D341Med (cell line): ENCODE data around the gene MAST3.
A peak's percentile ranks its signal among the peaks of the same experiment; 100 is the strongest.
"Not testable (repeated sequence)": the region's sequence is repeated elsewhere in the genome, so short reads cannot be mapped to it uniquely, and the experiment has no call there.

Source experiments
- DNase-seq: peaks from one replicate; pipeline ENCODE4 v3.0.0; 2012; ENCODE audit warnings: low spot score

Gene MAST3

DNA sequence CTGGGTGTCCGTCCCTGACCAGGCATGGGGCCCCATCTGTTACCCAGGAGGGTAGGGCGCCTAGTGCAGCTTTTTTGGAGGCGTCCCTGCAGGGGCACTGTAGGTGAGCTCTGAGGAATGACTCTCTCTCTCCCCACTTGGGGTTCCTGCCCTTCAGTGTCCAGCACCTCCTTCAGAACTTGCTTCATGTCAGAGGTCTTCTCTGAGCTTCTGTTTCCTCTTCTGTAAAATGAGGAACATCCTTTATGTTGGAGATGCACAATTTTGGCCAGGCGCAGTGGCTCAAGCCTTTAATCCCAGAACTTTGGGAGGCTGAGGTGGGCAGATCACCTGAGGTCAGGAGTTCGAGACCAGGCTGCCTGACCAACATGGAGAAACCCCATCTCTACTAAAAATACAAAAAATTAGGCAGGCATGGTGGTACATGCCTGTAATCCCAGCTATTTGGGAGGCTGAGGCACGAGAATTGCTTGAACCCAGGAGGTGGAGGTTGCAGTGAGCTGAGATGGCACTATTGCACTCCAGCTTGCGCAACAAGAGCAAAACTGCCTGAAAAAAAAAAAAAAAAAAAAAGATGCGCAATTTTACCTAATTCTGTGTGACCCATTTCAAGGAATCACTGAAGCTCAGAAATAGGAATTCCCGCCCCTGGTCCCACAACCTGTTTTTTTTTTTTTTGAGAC lies 40.2 kb downstream of the MAST3 start:
- no peak for DNase-seq

DNA sequence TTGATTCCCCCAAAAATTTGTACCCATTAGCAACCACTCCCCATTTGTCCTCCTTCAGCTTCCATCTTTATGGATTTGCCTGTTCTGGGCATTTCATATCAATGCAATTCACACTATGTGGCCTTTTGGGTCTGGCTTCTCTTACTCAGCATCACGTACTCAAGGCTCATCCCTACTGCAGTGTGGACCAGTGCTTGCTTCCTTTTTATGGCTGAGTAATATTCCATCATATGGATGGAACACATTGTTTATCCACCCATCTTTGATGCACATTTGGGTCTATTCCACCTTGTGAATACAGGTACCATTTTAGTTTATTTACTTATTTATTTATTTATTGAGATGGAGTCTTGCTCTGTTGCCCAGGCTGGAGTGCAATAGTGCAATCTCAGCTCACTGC lies 42.9 kb downstream of the MAST3 start:
- DNase-seq, result no peak

DNA sequence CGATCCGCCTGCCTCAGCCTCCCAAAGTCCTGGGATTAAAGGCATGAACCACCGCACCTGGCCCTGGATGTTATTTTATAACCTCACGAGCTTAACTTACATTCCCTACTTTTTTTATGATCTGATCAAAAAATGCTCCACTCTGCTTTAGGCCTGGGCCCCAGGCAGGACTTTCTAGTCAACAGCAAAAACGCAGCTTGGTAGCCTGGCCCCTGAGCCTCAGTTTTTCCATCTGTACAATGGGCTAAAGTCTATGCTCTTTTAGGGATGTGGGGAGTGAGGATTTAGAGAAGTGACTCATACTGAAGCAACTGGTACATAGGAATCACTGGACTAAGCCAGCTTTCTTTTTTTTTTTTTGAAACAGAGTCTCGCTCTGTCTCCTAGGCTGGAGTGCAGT lies 43.5 kb downstream of the MAST3 start:
- DNase-seq, result no peak

DNA sequence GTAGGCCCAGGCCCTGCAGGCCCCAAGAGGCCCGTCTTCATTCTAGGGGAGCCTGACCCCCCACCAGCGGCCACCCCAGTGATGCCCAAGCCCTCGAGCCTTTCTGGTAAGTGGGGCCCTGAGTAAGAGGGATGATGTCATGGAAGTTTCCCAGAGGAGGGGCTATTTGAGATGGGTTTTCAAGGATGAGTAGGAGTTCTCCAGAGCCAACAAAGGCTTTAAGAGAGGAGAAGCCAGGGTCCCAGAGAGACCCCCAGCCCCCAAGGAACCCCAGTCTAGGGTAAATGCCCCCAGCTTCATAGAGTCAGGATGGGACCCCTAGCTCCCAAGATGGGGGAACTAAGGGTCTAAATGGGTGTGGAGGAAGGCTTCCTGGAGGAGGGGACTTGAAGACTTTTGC lies 46.3 kb downstream of the MAST3 start:
- no peak for DNase-seq

DNA sequence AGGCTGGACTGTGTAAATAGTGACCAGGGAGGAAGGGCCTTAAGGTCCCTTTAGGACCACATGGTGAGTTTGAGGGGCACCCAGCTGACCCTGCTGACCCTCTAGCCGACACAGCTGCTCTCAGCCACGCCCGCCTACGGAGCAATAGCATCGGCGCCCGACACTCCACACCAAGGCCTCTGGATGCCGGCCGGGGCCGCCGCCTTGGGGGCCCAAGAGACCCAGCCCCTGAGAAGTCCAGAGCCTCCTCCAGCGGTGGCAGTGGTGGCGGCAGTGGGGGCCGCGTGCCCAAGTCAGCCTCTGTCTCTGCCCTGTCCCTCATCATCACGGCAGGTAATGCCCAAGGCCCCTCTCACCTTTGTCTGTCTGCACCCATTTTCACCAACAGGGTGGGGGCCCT lies 46.8 kb downstream of the MAST3 start:
- no peak for DNase-seq

DNA sequence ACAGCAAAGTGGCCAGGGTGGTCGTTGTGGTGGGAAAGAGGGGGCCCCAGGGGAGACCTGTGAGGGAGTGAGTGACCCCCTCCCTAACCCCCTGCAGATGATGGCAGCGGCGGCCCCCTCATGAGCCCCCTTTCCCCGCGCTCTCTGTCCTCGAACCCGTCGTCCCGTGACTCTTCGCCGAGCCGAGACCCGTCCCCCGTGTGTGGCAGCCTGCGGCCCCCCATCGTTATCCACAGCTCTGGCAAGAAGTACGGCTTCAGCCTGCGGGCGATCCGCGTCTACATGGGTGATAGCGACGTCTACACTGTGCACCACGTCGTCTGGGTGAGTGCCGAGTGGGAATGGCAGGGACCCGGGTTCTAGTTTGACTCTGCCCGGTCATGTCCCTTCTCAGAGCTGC lies 47.3 kb downstream of the MAST3 start:
- no peak for DNase-seq

DNA sequence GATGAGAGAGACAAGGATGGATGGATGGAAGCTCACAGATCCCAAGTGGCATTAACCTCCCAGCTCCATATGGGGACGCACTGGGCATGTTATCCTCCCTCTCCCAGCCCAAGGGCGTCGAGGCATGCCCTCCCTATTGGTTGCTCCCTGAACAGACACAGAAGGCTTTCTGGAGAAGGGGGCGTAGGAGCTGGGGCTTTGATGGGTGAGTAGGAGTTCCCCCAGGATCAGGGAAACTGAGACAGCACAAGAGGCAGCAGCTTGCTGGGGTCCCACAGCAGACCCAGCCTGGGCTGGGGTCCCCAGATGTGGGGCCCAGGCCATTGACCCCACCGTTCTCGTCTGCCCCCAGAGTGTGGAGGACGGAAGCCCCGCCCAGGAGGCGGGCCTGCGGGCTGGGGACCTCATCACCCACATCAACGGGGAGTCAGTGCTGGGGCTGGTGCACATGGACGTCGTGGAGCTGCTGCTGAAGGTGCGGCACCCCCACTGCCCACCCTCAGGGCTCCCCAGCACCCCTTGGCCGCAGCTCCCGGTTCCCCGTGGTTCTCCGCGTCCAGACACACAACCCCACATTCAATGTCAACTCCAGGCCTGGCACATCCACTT lies 47.9 kb downstream of the MAST3 start:
- DNase-seq, result no peak

DNA sequence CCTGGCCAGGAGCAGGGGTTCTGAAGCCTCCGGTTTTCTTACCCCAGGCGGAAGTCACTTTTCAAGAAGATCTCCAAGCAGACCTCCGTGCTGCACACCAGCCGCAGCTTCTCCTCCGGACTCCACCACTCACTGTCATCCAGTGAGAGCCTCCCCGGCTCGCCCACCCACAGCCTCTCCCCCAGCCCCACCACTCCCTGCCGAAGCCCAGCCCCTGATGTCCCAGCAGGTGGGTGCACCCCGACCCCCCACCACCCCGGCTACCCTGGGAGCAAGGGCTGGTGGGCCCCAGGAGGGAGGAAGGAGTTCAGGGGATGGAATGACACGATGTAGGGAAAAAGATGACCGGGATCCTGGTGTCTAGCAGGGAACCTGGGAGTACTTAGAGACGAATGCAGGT lies 49.8 kb downstream of the MAST3 start:
- no peak for DNase-seq

DNA sequence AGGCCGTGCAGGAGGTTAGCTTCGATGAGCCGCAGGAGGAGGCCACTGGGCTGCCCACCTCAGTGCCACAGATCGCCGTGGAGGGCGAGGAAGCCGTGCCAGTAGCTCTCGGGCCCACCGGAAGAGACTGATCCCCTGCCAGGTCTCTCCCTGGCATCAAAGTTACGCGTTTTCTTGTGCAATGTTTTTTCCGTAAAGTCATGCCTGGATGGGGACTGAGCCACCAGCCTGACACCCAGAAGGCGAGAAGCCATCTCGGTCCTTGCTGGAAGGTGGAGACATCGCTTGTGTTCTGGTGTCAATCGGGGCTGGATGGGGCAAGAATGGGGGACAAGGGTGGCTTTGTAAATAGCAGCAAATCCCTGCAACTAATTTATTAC lies 52.0 kb downstream of the MAST3 start:
- no peak for DNase-seq

DNA sequence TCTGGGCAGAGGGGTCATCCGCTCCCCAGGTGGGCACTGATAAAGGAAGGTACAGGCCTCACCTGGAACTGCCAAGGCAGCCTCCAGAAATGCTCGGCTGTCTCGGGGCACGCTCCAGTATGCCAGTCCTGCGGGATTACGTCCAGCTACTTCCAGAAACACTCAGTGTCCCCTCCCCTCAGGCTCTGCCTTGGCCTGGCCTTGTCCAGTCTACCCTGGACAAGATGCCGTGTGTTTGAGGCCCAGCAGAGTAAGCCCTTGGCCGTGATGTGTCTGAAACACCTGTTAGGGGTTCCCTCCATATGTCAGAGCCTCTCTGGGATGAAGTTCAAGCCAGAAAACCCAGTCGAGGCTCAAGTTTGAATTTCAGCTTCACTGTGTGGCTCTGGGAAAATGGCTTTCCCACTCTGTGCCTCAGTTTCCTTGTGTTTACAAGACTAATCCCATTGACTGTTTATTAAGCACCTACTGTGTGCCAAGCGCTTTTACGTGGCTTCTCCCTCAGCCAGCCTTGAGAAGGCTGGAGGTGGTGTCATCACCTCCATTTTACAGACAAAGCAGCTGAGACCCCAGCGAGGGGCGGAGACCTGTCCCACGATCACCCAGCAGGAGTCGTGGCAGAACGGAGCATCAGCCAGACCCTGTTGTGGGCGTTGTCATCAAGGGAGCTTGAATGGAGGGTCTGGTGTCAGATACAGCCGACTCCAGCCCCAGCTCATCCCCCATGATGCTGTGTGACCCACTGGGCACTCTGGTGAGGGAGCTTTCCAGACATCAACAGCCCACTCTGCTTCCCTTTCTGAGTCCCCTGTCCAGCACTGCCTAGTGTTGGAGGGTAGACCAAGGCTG lies 53.4 kb downstream of the MAST3 start:
- DNase-seq, result no peak

DNA sequence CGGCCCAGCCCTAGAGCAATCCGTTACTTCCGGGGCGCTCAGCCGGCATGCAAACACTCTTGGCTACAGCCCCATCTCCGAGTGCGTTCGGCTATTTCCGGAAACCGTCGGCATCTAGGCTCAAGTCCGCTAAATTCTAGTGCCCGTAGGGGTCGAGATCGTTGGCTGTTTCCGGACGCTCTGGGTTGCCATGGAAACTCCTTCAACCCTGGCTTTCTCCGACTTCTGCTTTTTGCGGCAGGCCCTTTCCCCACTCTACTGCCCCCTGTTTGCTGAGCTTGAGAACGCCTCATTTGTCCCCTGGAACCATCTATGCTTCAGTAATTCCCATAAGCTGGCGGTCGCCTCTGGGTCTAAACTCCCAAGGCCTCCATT lies 54.9 kb downstream of the MAST3 start:
- DNase-seq, result peak; percentile 93

DNA sequence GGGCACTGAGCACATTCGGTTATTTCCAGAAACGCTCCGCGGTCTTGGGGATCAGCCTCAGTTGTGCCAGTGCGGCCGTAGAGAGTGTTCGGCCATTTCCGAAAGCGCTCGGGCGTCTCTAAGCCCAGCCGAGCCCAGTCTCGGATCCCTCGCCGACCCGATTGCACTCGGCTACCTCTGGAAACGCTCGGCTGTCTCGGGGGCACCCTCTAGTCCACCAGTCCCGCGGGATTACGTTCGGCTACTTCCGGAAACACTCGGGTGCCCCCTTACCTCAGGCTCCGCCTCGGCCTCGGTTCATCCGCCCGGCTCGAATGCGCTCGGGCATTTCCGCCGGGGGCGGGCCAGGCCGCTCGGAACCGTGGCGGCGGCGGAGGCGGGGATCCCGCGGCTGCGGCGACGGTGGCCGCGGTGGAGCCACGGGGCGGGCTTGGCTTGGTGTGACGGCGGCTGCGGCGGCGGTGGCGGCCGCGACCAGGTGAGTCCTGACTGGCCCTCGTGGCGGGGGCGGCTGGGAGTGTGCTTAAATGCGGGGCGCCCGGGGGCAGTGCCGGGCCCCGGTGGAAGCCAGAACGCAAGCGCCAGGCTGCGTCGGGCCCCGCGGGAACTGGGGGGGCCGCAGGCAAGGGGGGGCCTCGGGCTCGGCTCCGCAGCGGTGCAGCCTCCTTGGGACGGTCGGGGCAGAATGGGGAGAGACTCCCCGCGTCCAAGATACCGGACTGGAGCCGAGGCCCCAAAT lies 55.4 kb downstream of the MAST3 start, which contains the start of gene PIK3R2:
TSS of gene PIK3R2 (plus strand) at position 347 of the 739 bp plus-strand sequence. CDS start 2,717 bp downstream, outside the sequence.
- peak; percentile 98 for DNase-seq

DNA sequence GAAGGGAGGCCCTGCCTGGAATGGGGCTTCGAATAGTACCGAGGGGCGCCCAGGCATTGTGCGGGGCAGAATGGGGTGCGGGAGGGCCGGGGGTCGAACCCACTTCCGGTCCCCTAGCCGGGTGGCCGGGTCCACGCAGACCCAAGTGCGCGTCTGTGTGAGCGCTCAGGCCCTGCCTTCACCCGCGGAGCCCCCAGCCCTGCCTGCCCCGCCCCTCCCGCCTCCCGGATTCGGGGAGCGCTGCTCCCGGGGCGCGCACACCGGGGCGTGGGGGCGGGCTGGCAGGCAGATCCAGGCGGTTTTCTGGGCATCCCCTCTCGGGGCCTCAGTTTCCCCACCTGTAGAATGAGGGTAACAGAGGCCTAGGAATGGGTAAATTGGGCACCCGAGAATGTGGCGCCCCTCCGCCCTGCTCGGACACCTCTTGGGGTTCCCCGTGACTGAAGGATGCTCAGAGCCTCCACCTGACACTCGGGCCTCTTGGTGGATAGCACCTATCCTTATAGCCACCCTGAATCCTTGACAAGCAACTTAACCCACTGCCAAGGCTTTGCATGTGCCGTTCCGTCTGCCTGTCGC lies 56.1 kb downstream of the MAST3 start:
- DNase-seq, result peak; percentile 57

DNA sequence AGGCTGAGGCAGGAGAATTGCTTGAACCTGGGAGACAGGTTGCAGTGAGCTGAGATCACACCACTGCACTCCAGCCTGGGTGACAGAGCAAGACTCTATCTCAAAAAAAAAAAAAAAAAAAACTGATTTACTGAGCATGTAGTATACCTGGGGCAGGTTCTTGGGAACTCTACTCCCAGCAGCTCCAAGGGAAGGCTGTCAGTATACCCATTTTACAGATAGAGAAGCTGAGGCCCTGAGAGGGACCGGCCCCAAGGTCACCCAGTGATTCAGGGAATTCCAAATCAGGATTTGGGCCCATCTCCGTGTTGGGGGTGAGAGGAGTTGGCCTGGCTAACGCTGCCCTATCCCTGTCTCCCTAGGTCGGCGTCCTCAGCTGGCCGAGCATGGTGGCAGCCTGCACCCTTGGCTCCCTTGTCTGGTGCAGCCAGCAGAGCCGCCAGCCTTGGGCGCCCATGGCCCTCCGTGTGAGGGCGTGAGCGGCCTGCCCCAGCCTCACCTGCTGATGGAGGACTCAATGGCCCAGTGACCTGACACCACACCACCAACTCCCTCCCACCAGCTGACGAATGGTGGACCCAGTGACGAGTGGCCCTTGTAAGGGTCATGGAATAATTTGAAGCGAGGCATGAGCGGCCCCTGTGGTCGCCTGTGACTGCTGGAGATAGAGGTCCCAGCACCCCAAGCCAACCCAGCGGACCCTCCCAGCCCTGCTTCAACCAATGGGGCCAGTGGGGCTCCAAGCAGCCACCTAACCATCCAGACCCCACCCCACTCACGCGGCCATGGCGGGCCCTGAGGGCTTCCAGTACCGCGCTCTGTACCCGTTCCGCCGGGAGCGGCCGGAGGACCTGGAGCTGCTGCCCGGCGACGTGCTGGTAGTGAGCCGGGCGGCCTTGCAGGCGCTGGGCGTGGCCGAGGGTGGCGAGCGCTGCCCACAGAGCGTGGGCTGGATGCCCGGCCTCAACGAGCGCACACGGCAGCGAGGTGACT lies 57.8 kb downstream of the MAST3 start:
- no peak for DNase-seq

DNA sequence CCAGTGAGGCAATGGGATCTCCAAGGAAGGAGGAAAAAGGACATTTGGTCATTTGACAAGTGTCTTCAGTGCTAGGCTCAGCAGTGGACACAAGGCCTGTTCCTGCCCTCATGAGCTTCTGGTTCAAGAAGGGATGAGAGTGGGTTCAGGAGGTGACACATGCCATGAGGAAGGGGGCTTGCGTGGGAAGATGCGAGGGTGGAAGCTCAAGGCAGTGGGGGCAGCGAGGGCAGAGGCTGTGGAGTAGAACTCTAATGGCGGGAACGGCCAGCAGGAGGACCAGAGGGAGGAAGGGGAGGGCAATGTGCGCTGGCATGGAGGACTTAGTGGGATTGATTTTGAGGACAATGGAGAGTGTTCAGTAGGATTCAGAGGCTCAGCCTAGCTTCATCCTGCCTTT lies 58.7 kb downstream of the MAST3 start:
- no peak for DNase-seq

DNA sequence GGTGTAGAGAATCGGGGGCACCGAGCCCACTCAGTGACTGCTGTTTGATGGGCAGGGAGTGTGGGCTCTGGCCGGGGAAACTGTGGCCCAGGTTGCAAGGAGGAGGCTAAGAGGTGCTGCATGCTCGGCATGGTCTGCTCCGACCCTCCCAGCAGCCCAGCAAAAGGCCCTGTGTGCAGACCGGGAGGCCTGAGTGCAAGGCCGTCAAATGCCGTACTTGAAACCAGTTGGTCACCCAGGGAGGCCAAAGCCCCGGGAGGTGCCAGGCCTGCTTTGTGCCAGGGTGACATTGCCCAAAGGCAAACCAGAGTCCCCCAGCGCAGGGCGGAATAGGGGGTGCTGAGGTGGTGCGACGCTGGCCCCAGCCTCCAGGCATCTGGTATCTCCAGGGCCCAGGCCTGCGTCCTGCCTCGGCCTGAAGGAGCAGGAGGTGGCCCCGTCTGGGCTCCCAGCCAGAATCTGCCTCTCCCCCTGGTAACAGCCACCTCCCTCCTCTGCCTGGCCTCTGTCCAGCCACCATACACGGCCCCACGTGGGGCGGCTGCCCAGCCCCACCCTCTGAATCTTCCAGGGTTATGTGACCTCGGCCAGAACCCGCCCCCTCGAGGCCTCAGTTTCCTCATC lies 59.4 kb downstream of the MAST3 start:
- peak; percentile 79 for DNase-seq

DNA sequence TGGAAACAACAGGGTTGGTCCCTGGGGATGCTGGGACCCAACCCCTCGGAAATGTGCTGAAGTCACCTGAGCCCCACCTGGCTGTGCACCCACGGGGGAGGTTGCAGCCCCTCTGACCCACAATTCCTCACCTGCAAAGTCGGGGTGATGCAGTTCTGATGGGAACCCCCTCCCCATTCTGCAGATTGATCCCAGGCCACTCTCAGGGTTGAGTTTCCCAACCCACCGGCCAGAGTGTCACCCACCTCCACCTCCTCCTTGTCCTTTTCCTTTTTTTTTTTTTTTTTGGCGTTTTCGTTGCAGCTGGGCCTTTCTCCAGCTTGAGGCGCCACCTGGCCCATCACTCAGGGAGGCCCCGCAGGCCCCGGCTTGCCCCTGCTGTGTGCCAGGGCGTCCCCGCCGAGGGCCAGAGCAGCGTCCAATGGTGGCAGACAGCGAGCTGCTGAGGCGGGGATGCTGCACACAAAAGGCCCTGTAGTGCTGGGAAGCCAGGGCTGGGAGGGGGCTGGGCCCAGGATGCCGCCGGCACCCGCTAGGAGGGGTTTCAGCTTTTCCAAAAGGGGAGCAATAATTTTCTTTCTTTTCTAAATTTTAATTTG lies 60.0 kb downstream of the MAST3 start:
- peak; percentile 64 for DNase-seq

DNA sequence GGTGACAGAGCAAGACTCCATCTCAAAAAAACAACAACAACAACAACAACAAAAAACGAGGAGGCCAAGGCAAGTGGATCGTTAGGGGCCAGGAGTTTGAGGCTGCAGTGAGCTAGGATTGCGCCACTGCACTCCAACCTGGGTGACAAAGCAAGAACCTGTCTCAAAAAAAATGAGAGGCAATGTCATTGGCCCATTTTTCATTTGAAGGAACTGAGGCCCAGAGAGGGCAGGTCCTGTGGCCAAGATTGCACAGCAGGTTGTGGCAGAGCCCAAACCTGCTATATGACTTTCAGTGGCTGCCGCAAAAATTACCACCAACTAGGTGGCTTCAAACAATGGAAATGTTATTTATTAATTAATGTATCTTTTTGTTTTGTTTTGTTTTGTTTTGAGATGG lies 60.9 kb downstream of the MAST3 start:
- DNase-seq, result no peak

DNA sequence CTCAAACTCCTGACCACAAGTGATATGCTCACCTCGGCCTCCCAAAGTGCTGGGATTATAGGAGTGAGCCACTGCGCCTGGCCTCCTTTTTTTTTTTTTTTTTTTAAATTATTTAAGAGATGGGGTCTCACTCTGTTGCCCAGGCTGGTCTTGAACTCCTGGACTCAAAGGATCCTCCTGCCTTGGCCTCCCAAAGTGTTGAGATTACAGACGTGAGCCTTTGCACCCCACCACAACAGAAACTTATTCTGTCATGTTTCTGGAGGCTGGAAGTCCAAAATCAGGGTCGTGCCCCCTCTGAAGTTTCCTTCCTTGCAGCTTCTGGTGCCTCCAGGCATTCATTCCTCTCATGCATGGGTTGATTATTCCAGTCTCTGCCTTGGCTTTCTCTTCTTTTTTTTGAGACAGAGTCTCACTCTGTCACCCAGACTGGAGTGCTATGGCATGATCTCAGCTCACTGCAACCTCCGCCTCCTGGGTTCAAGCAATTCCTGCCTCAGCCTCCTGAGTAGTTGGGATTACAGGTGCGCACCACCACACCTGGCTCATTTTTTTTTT lies 61.6 kb downstream of the MAST3 start:
- DNase-seq, result not testable (repeated sequence)

DNA sequence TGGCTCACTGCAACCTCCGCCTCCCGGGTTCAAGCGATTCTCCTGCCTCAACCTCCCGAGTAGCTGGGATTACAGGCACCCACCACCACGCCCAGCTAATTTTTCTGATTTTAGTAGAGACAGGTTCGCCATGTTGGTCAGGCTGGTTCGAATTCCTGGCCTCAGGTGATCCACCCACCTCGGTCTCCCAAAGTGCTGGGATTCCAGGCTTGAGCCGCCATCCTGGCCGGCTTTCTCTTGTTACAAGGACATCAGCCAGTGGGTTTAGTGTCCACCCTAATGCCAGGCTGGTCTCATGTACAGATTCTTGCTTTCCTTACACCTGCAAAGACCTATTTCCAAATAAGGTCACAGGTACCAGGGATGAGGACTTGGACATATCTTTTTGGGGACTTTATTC lies 62.2 kb downstream of the MAST3 start:
- no peak for DNase-seq
